GM06990 (cell line): ENCODE results near the gene POLN.

ENCODE experiments used
- DNase-seq: peaks from one replicate; pipeline ENCODE4 v3.0.0-alpha.2; 2011; ENCODE audit not compliant: insufficient read length; ENCODE audit errors: extremely low read depth
- H3K27me3 ChIP-seq: replicated peaks from 2 replicates; pipeline ENCODE4 v1.6.0; 2011; ENCODE audit warnings: low read length; ENCODE audit not compliant: control insufficient read depth, insufficient read depth
- H3K36me3 ChIP-seq: 2 replicates; pipeline ENCODE4 v1.5.1; 2011; ENCODE audit warnings: low read length; ENCODE audit not compliant: control insufficient read depth, insufficient read depth
- H3K4me3 ChIP-seq: replicated peaks from 2 replicates; pipeline ENCODE4 v1.5.1; 2011; ENCODE audit warnings: low read depth, mild to moderate bottlenecking, control low read depth, low read length
- CTCF ChIP-seq: IDR thresholded peaks from 2 replicates; pipeline ENCODE4 v1.5.1; 2011; ENCODE audit warnings: low read length, control low read depth, mild to moderate bottlenecking, inconsistent platforms; ENCODE audit not compliant: insufficient read depth, poor library complexity, severe bottlenecking

POLN gene

GRCh38 chr4:2059726-2060602 is 182.0 kb downstream of the POLN start:
- H3K27me3 ChIP-seq: no peaks in the 10 kb centered on the region; the same call in none of the 2 replicates
- DNase-seq: no peak
- H3K36me3 ChIP-seq: no peaks in the 10 kb centered on the region
- no peak for TF ChIP-seq CTCF
- H3K4me3 ChIP-seq: no peak overlapping the region

- H3K36me3 ChIP-seq: no peaks in the 10 kb centered on the region
- no peak for TF ChIP-seq CTCF
- H3K27me3 ChIP-seq: no peaks in the 10 kb centered on the region; the same call in none of the 2 replicates
- no peak within 1 kb of the TSS; the same call in 1 of the 2 replicates for H3K4me3 ChIP-seq
- DNase-seq: no peak
These were observed 182.7 kb downstream of the POLN start, which contains the start of gene NAT8L for GRCh38 chr4:2059046-2059725. TSS of gene NAT8L (plus strand) at chr4:2059327. CDS start at chr4:2059512, 185 bp downstream.

GRCh38 chr4:2058264-2059045 is 183.5 kb downstream of the POLN start:
- H3K36me3 ChIP-seq: no peaks in the 10 kb centered on the region
- no peak for TF ChIP-seq CTCF
- no peak overlapping the region; the same call in 1 of the 2 replicates for H3K4me3 ChIP-seq
- no peaks in the 10 kb centered on the region; the same call in none of the 2 replicates for H3K27me3 ChIP-seq
- DNase-seq: no peak

GRCh38 chr4:2057382-2058065 is 184.4 kb downstream of the POLN start:
- no peak for DNase-seq
- Histone ChIP-seq H3K36me3 (no peaks in the 10 kb centered on the region), H3K27me3 (no peaks in the 10 kb centered on the region; the same call in none of the 2 replicates), H3K4me3 (no peak overlapping the region)
- no peak for TF ChIP-seq CTCF

- Histone ChIP-seq H3K4me3 (no peak overlapping the region), H3K36me3 (no peaks in the 10 kb centered on the region), H3K27me3 (no peaks in the 10 kb centered on the region; the same call in none of the 2 replicates)
- no peak for DNase-seq
- TF ChIP-seq CTCF: no peak
These were observed 187.7 kb downstream of the POLN start for GRCh38 chr4:2054217-2054616.
